ENCODE results near the gene CHRNA5.

Gene CHRNA5

GRCh38 chr15:78615151-78615589 is 49.9 kb downstream of the CHRNA5 start:
- TF ChIP-seq SIN3A (IDR thresholded peaks at IDR 0.05; ENCODE audit: borderline replicate concordance, insufficient read depth, low read length) (no peak), FOXP2 (optimal IDR thresholded peaks at IDR 0.05; ENCODE audit: borderline replicate concordance, extremely low read depth, extremely low read length, insufficient read depth) (no peak), REST (IDR thresholded peaks at IDR 0.05; ENCODE audit: insufficient read depth in 1 of 2, low read depth in 2 of 2, low read length in 2 of 2) (no peak), POLR2AphosphoS5 (IDR thresholded peaks at IDR 0.05; ENCODE audit: low read depth, low read length) (no peak), TAF1 (IDR thresholded peaks at IDR 0.05; ENCODE audit: borderline replicate concordance, insufficient read depth, low read length) (no peak)

GRCh38 chr15:78616506-78616905 is 51.2 kb downstream of the CHRNA5 start:
- TF ChIP-seq POLR2AphosphoS5 (IDR thresholded peaks at IDR 0.05; ENCODE audit: low read depth, low read length) (no peak), FOXP2 (optimal IDR thresholded peaks at IDR 0.05; ENCODE audit: borderline replicate concordance, extremely low read depth, extremely low read length, insufficient read depth) (no peak), TAF1 (IDR thresholded peaks at IDR 0.05; ENCODE audit: borderline replicate concordance, insufficient read depth, low read length) (no peak), REST (IDR thresholded peaks at IDR 0.05; ENCODE audit: insufficient read depth in 1 of 2, low read depth in 2 of 2, low read length in 2 of 2) (no peak), SIN3A (IDR thresholded peaks at IDR 0.05; ENCODE audit: borderline replicate concordance, insufficient read depth, low read length) (no peak)

- TF ChIP-seq REST (IDR thresholded peaks at IDR 0.05; ENCODE audit: insufficient read depth in 1 of 2, low read depth in 2 of 2, low read length in 2 of 2) (no peak), TAF1 (IDR thresholded peaks at IDR 0.05; ENCODE audit: borderline replicate concordance, insufficient read depth, low read length) (no peak), POLR2AphosphoS5 (IDR thresholded peaks at IDR 0.05; ENCODE audit: low read depth, low read length) (no peak), FOXP2 (optimal IDR thresholded peaks at IDR 0.05; ENCODE audit: borderline replicate concordance, extremely low read depth, extremely low read length, insufficient read depth) (no peak)
Measured at GRCh38 chr15:78617076-78617475, 51.8 kb downstream of the CHRNA5 start.

- no peak for TF ChIP-seq POLR2AphosphoS5 (IDR thresholded peaks at IDR 0.05; ENCODE audit: low read depth, low read length)
Measured at GRCh38 chr15:78617516-78617915, 52.2 kb downstream of the CHRNA5 start.

- TF ChIP-seq SIN3A (IDR thresholded peaks at IDR 0.05; ENCODE audit: borderline replicate concordance, insufficient read depth, low read length) (no peak), POLR2AphosphoS5 (IDR thresholded peaks at IDR 0.05; ENCODE audit: low read depth, low read length) (no peak), TAF1 (IDR thresholded peaks at IDR 0.05; ENCODE audit: borderline replicate concordance, insufficient read depth, low read length) (no peak), REST (IDR thresholded peaks at IDR 0.05; ENCODE audit: insufficient read depth in 1 of 2, low read depth in 2 of 2, low read length in 2 of 2) (no peak), FOXP2 (optimal IDR thresholded peaks at IDR 0.05; ENCODE audit: borderline replicate concordance, extremely low read depth, extremely low read length, insufficient read depth) (no peak)
Measured at GRCh38 chr15:78618064-78618463, 52.7 kb downstream of the CHRNA5 start.
